ENCODE data around the gene PVR.

PVR gene

GRCh38 chr19:44653343-44653742 is 9.6 kb downstream of the PVR start:
- Histone ChIP-seq H3K36me3 (ENCODE audit: insufficient read depth, low read depth, low read length) (peaks cover 75% of the 10 kb centered on the region), H3K27ac (ENCODE audit: low read length) (no peak overlapping the region), H3K4me1 (ENCODE audit: insufficient read depth, low read length) (no peaks in the 10 kb centered on the region), H3K27me3 (ENCODE audit: insufficient read depth, low read length) (no peaks in the 10 kb centered on the region), H3K9ac (ENCODE audit: low read depth, low read length) (no peak overlapping the region), H3K9me3 (ENCODE audit: insufficient read depth, low read depth, low read length) (no peaks in the 10 kb centered on the region), H3K4me3 (ENCODE audit: low read length) (no peak overlapping the region)

GRCh38 chr19:44653977-44654774 is 10.5 kb downstream of the PVR start:
- H3K36me3 ChIP-seq (ENCODE audit: insufficient read depth, low read depth, low read length), result peaks cover 75% of the 10 kb centered on the region
- H3K27me3 ChIP-seq (ENCODE audit: insufficient read depth, low read length), result no peaks in the 10 kb centered on the region
- H3K4me1 ChIP-seq (ENCODE audit: insufficient read depth, low read length), result no peaks in the 10 kb centered on the region
- H3K4me3 ChIP-seq (ENCODE audit: low read length), result no peak overlapping the region
- H3K9ac ChIP-seq (ENCODE audit: low read depth, low read length), result no peak overlapping the region
- H3K27ac ChIP-seq (ENCODE audit: low read length), result no peak overlapping the region
- H3K9me3 ChIP-seq (ENCODE audit: insufficient read depth, low read depth, low read length), result no peaks in the 10 kb centered on the region

GRCh38 chr19:44657211-44657921 is 13.7 kb downstream of the PVR start:
- no peak overlapping the region for H3K4me3 ChIP-seq (ENCODE audit: low read length)
- no peaks in the 10 kb centered on the region for H3K4me1 ChIP-seq (ENCODE audit: insufficient read depth, low read length)
- H3K27me3 ChIP-seq (ENCODE audit: insufficient read depth, low read length), result no peaks in the 10 kb centered on the region
- H3K27ac ChIP-seq (ENCODE audit: low read length), result no peak overlapping the region
- no peak overlapping the region for H3K9ac ChIP-seq (ENCODE audit: low read depth, low read length)
- no peaks in the 10 kb centered on the region for H3K9me3 ChIP-seq (ENCODE audit: insufficient read depth, low read depth, low read length)
- peaks cover 79% of the 10 kb centered on the region for H3K36me3 ChIP-seq (ENCODE audit: insufficient read depth, low read depth, low read length)

- H3K27me3 ChIP-seq (ENCODE audit: insufficient read depth, low read length), result no peaks in the 10 kb centered on the region
- peaks cover 77% of the 10 kb centered on the region for H3K36me3 ChIP-seq (ENCODE audit: insufficient read depth, low read depth, low read length)
- no peak overlapping the region for H3K9ac ChIP-seq (ENCODE audit: low read depth, low read length)
- H3K4me1 ChIP-seq (ENCODE audit: insufficient read depth, low read length), result no peaks in the 10 kb centered on the region
- no peak overlapping the region for H3K4me3 ChIP-seq (ENCODE audit: low read length)
- no peak overlapping the region for H3K27ac ChIP-seq (ENCODE audit: low read length)
- H3K9me3 ChIP-seq (ENCODE audit: insufficient read depth, low read depth, low read length), result no peaks in the 10 kb centered on the region
Measured at GRCh38 chr19:44658069-44658733, 14.5 kb downstream of the PVR start.

GRCh38 chr19:44660081-44660480 is 16.4 kb downstream of the PVR start:
- H3K9me3 ChIP-seq (ENCODE audit: insufficient read depth, low read depth, low read length), result no peaks in the 10 kb centered on the region
- H3K4me1 ChIP-seq (ENCODE audit: insufficient read depth, low read length), result no peaks in the 10 kb centered on the region
- H3K36me3 ChIP-seq (ENCODE audit: insufficient read depth, low read depth, low read length), result peaks cover 65% of the 10 kb centered on the region

DNA sequence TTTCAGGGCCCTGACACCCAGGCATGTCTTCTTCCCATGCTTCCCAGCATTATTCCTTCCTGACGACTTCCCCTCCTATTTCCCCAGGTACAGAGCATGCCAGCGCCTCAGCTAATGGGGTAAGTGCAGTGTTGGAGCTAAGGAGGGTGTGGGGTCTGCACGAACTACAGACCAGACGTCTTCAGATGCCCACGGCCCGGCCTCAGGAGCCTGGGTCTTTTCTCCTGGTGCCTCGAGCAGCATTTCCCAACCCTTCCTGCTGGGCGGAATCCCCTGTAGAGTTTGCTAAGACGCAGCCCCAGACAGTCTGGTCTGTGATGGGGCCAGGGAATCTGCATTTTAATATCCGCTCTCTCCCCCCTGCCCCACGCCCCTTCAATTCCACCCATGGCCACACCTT is 17.5 kb downstream of the PVR start:
- Histone ChIP-seq H3K9ac (ENCODE audit: low read depth, low read length) (no peak overlapping the region), H3K4me3 (ENCODE audit: low read length) (no peak overlapping the region), H3K36me3 (ENCODE audit: insufficient read depth, low read depth, low read length) (peaks cover 54% of the 10 kb centered on the region), H3K9me3 (ENCODE audit: insufficient read depth, low read depth, low read length) (no peaks in the 10 kb centered on the region), H3K27me3 (ENCODE audit: insufficient read depth, low read length) (no peaks in the 10 kb centered on the region), H3K4me1 (ENCODE audit: insufficient read depth, low read length) (no peaks in the 10 kb centered on the region), H3K27ac (ENCODE audit: low read length) (no peak overlapping the region)

More at GRCh38 chr19:44660081-44660480, 16.4 kb downstream of the PVR start:
- H3K27me3 ChIP-seq (ENCODE audit: insufficient read depth, low read length), result no peaks in the 10 kb centered on the region
- H3K27ac ChIP-seq (ENCODE audit: low read length), result no peak overlapping the region
- H3K4me3 ChIP-seq (ENCODE audit: low read length), result no peak overlapping the region
- no peak overlapping the region for H3K9ac ChIP-seq (ENCODE audit: low read depth, low read length)

DNA sequence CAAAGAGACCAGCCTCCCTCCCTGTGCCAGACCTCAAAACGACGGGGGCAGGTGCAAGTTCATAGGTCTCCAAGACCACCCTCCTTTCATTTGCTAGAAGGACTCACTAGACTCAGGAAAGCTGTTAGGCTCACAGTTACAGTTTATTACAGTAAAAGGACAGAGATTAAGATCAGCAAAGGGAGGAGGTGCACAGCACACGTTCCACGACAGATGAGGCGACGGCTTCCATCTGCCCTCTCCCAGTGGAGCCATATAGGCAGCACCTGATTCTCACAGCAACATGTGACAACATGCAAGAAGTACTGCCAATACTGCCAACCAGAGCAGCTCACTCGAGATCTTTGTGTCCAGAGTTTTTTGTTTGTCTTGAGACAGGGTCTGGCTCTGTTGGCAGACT is 18.2 kb downstream of the PVR start:
- Histone ChIP-seq H3K4me3 (ENCODE audit: low read length) (no peak overlapping the region), H3K9me3 (ENCODE audit: insufficient read depth, low read depth, low read length) (no peaks in the 10 kb centered on the region), H3K27me3 (ENCODE audit: insufficient read depth, low read length) (no peaks in the 10 kb centered on the region), H3K9ac (ENCODE audit: low read depth, low read length) (no peak overlapping the region), H3K4me1 (ENCODE audit: insufficient read depth, low read length) (no peaks in the 10 kb centered on the region), H3K27ac (ENCODE audit: low read length) (no peak overlapping the region), H3K36me3 (ENCODE audit: insufficient read depth, low read depth, low read length) (peaks cover 50% of the 10 kb centered on the region)

GRCh38 chr19:44662691-44663385 is 19.1 kb downstream of the PVR start:
- Histone ChIP-seq H3K36me3 (ENCODE audit: insufficient read depth, low read depth, low read length) (peaks cover 47% of the 10 kb centered on the region), H3K9me3 (ENCODE audit: insufficient read depth, low read depth, low read length) (no peaks in the 10 kb centered on the region), H3K27me3 (ENCODE audit: insufficient read depth, low read length) (no peaks in the 10 kb centered on the region), H3K27ac (ENCODE audit: low read length) (no peak overlapping the region), H3K4me1 (ENCODE audit: insufficient read depth, low read length) (no peaks in the 10 kb centered on the region), H3K9ac (ENCODE audit: low read depth, low read length) (no peak overlapping the region), H3K4me3 (ENCODE audit: low read length) (no peak overlapping the region)

DNA sequence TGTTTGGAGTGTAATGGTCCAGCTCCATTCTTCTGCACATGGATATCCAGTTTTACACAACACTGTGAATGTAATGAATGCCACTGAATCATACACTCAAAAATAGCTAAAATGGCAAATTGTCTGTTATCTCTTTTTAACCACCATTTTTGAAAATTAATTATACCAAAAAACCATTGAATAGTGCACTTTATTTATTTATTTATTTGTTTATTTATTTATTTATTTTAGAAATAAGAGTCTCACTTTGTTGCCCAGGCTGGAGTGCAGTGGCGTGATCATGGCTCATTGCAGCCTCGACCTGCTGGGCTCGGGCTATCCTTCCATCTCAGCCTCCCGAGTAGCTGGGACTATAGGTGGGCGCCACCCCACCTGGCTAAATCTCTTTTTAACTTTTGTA is 20.3 kb downstream of the PVR start:
- Histone ChIP-seq H3K27me3 (ENCODE audit: insufficient read depth, low read length) (no peaks in the 10 kb centered on the region), H3K9me3 (ENCODE audit: insufficient read depth, low read depth, low read length) (no peaks in the 10 kb centered on the region), H3K27ac (ENCODE audit: low read length) (no peak overlapping the region), H3K36me3 (ENCODE audit: insufficient read depth, low read depth, low read length) (peaks cover 36% of the 10 kb centered on the region), H3K4me1 (ENCODE audit: insufficient read depth, low read length) (no peaks in the 10 kb centered on the region), H3K9ac (ENCODE audit: low read depth, low read length) (no peak overlapping the region), H3K4me3 (ENCODE audit: low read length) (no peak overlapping the region)

DNA sequence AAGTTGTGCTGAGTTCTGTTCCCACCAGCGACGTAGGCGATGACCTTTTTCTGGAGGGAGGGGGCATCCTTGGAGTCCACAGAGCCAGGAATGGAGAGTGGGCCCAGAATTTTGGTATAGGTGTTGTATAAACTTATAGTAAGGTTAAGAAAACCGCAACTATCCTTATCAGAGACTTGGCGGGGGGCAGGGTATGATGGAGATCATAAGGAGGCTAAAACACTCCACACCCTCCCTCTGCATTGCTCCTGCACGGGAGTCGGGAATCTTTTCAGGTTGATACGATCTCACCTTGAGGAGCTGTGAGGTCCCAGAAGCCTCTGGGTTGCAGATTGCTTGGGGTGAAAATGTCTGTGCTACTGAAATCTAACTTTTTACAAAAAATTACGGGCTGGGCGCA is 21.3 kb downstream of the PVR start:
- Histone ChIP-seq H3K27ac (ENCODE audit: low read length) (no peak overlapping the region), H3K27me3 (ENCODE audit: insufficient read depth, low read length) (no peaks in the 10 kb centered on the region), H3K4me3 (ENCODE audit: low read length) (no peak overlapping the region), H3K9me3 (ENCODE audit: insufficient read depth, low read depth, low read length) (no peaks in the 10 kb centered on the region), H3K4me1 (ENCODE audit: insufficient read depth, low read length) (no peaks in the 10 kb centered on the region), H3K9ac (ENCODE audit: low read depth, low read length) (no peak overlapping the region), H3K36me3 (ENCODE audit: insufficient read depth, low read depth, low read length) (peaks cover 27% of the 10 kb centered on the region)

DNA sequence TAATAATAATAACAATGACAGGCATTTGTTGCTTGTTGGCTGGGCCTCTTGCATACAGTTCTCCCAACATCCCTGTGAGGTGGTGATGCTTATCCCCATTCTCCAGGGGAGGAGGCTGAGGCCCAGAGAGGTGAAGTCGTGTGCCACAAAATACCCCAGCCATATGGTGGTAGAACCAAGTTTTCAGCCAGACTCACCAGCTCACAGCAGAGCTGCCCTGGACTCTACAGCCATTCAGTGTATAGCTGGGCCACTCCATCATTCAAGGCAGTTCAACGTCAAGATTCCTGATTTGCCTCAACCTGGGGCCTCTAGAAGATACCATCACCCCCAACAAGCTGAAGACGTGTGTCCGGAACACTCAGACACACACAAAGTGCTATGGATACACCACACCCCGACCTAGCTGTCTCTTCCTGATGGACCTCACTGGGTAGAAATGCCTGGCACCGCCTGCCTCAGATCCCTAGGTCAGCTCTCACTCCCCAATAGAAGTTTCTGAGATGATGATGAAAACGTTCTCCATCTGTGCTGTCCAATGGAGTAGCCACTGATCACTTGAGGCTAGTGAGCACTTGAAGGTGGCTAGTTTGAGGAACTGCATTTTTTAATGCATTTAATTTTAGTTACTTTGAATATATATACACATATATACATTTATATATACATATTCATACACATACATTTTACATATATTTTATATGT is 23.3 kb downstream of the PVR start:
- Histone ChIP-seq H3K9ac (ENCODE audit: low read depth, low read length) (no peak overlapping the region), H3K27ac (ENCODE audit: low read length) (no peak overlapping the region), H3K36me3 (ENCODE audit: insufficient read depth, low read depth, low read length) (peaks cover 7% of the 10 kb centered on the region), H3K4me1 (ENCODE audit: insufficient read depth, low read length) (no peaks in the 10 kb centered on the region), H3K27me3 (ENCODE audit: insufficient read depth, low read length) (no peaks in the 10 kb centered on the region), H3K9me3 (ENCODE audit: insufficient read depth, low read depth, low read length) (no peaks in the 10 kb centered on the region), H3K4me3 (ENCODE audit: low read length) (no peak overlapping the region)

All from iPS-20b (cell line).